H9 (cell line): ENCODE measurements around the gene TMSB15B. TPM values are rescaled to one million over a fixed set of nuclear protein-coding genes. Genes with fewer than 3 reads are reported as not detected.
"Not testable (repeated sequence)": the region's sequence is repeated elsewhere in the genome, so short reads cannot be mapped to it uniquely, and the experiment has no call there.

Experiments used
- DNase-seq: peaks from one replicate; pipeline ENCODE4 v3.0.0-alpha.2; 2017
- H2AFZ ChIP-seq: one replicate; pipeline ENCODE4 v1.6.1; 2013; ENCODE audit warnings: mild to moderate bottlenecking, low read length, control low read depth, moderate library complexity
- H2AK5ac ChIP-seq: 2 replicates; pipeline ENCODE4 v1.6.1; 2013; ENCODE audit warnings: low read length, control low read depth, mixed read lengths; ENCODE audit not compliant: insufficient read length
- H2BK120ac ChIP-seq: one replicate; pipeline ENCODE4 v1.6.1; 2013; ENCODE audit warnings: low read depth, mild to moderate bottlenecking, low read length, control low read depth, inconsistent platforms; ENCODE audit not compliant: poor library complexity, severe bottlenecking
- H2BK12ac ChIP-seq: 2 replicates; pipeline ENCODE4 v1.6.1; 2013; ENCODE audit warnings: low read length, control low read depth, mixed read lengths, low read depth; ENCODE audit not compliant: insufficient read length
- H2BK15ac ChIP-seq: 2 replicates; pipeline ENCODE4 v1.6.1; 2013; ENCODE audit warnings: low read depth, low read length, control low read depth
- H2BK20ac ChIP-seq: one replicate; pipeline ENCODE4 v1.6.1; 2013; ENCODE audit warnings: low read depth, mild to moderate bottlenecking, low read length, control low read depth, inconsistent platforms; ENCODE audit not compliant: poor library complexity, severe bottlenecking
- H2BK5ac ChIP-seq: 2 replicates; pipeline ENCODE4 v1.6.1; 2013; ENCODE audit warnings: low read length, control low read depth, mixed read lengths; ENCODE audit not compliant: insufficient read length
- H3K14ac ChIP-seq: 2 replicates; pipeline ENCODE4 v1.6.1; 2013; ENCODE audit warnings: low read length, control low read depth; ENCODE audit not compliant: insufficient read depth
- H3K18ac ChIP-seq: 2 replicates; pipeline ENCODE4 v1.6.1; 2013; ENCODE audit warnings: low read depth, mild to moderate bottlenecking, mixed read lengths, low read length, control low read depth; ENCODE audit not compliant: insufficient read length
- H3K23ac ChIP-seq: 2 replicates; pipeline ENCODE4 v1.6.1; 2013; ENCODE audit warnings: low read length, control low read depth, mixed read lengths, low read depth; ENCODE audit not compliant: insufficient read length
- H3K23me2 ChIP-seq: 2 replicates; pipeline ENCODE4 v1.6.1; 2013; ENCODE audit warnings: low read depth, mild to moderate bottlenecking, mixed read lengths, low read length, control low read depth; ENCODE audit not compliant: insufficient read length, poor library complexity, severe bottlenecking
- H3K27ac ChIP-seq: 2 replicates; pipeline ENCODE4 v1.5.1; 2013; ENCODE audit warnings: low read length, control low read depth, mixed read lengths, low read depth; ENCODE audit not compliant: insufficient read length
- H3K27me3 ChIP-seq: 2 replicates; pipeline ENCODE4 v1.6.1; 2013; ENCODE audit warnings: low read length, control low read depth, inconsistent platforms; ENCODE audit not compliant: insufficient read depth
- H3K4ac ChIP-seq: 2 replicates; pipeline ENCODE4 v1.6.1; 2013; ENCODE audit warnings: low read depth, mild to moderate bottlenecking, control low read depth, inconsistent platforms, low read length, moderate library complexity
- H3K4me1 ChIP-seq: 2 replicates; pipeline ENCODE4 v1.6.1; 2013; ENCODE audit warnings: low read length, control low read depth, inconsistent platforms; ENCODE audit not compliant: insufficient read depth
- H3K4me2 ChIP-seq: 2 replicates; pipeline ENCODE4 v1.6.1; 2013; ENCODE audit warnings: low read length, control low read depth, mixed read lengths; ENCODE audit not compliant: insufficient read length, insufficient read depth
- H3K56ac ChIP-seq: 2 replicates; pipeline ENCODE4 v1.6.1; 2013; ENCODE audit warnings: low read depth, mild to moderate bottlenecking, mixed read lengths, low read length, control low read depth; ENCODE audit not compliant: insufficient read length
- H3K79me1 ChIP-seq: 2 replicates; pipeline ENCODE4 v1.6.1; 2013; ENCODE audit warnings: low read depth, mild to moderate bottlenecking, moderate library complexity, low read length, control low read depth, inconsistent platforms; ENCODE audit not compliant: insufficient read depth, poor library complexity, severe bottlenecking
- H3K79me2 ChIP-seq: 2 replicates; pipeline ENCODE4 v1.6.1; 2013; ENCODE audit warnings: low read length, control low read depth, inconsistent platforms; ENCODE audit not compliant: insufficient read depth
- H3K9ac ChIP-seq: 2 replicates; pipeline ENCODE4 v1.6.1; 2013; ENCODE audit warnings: low read length, control low read depth, mixed read lengths; ENCODE audit not compliant: insufficient read length; ENCODE audit errors: extremely low read depth
- H3K9me3 ChIP-seq: one replicate; pipeline ENCODE4 v1.6.1; 2013; ENCODE audit warnings: low read depth, low read length, inconsistent platforms; ENCODE audit not compliant: control insufficient read depth
- H3T11ph ChIP-seq: one replicate; pipeline ENCODE4 v1.6.1; 2013; ENCODE audit warnings: mild to moderate bottlenecking, low read length, control low read depth, inconsistent platforms
- H4K20me1 ChIP-seq: one replicate; pipeline ENCODE4 v1.6.1; 2013; ENCODE audit not compliant: control insufficient read depth, insufficient read length, insufficient read depth
- H4K5ac ChIP-seq: 2 replicates; pipeline ENCODE4 v1.6.1; 2013; ENCODE audit warnings: low read depth, mild to moderate bottlenecking, mixed read lengths, low read length, control low read depth; ENCODE audit not compliant: insufficient read length
- H4K8ac ChIP-seq: replicated peaks from 2 replicates; pipeline ENCODE4 v1.6.1; 2013; ENCODE audit warnings: low read length, control low read depth, mixed read lengths, low read depth; ENCODE audit not compliant: insufficient read length
- H4K91ac ChIP-seq: 2 replicates; pipeline ENCODE4 v1.6.1; 2013; ENCODE audit warnings: low read depth, mild to moderate bottlenecking, moderate library complexity, mixed read lengths, low read length, control low read depth; ENCODE audit not compliant: insufficient read length
- H3K27ac Mint-ChIP-seq, 3 experiments: 2 replicates in 2 of 3; 3 replicates in 1 of 3; pipeline ENCODE4 v1.8.0; 2020 to 2021; ENCODE audit warnings: mixed read lengths in 3 of 3, mild to moderate bottlenecking in 1 of 3, moderate library complexity in 1 of 3
- H3K27me3 Mint-ChIP-seq: 2 replicates; pipeline ENCODE4 v1.8.0; 2021; ENCODE audit warnings: low read depth, mild to moderate bottlenecking, moderate library complexity, mixed read lengths
- H3K36me3 Mint-ChIP-seq, 3 experiments: 2 replicates in 2 of 3; 3 replicates in 1 of 3; pipeline ENCODE4 v1.8.0; 2020 to 2021; ENCODE audit warnings: low read depth in 3 of 3, mixed read lengths in 3 of 3; ENCODE audit not compliant: insufficient read depth in 1 of 3
- H3K4me1 Mint-ChIP-seq, 2 experiments: 2 replicates each; pipeline ENCODE4 v1.8.0; 2020; ENCODE audit warnings: mixed read lengths in 2 of 2
- H3K4me3 Mint-ChIP-seq, 2 experiments: 2 replicates in 1 of 2; 3 replicates in 1 of 2; pipeline ENCODE4 v1.8.0; 2020 to 2021; ENCODE audit warnings: mild to moderate bottlenecking in 2 of 2, mixed read lengths in 2 of 2, moderate library complexity in 1 of 2
- H3K9me3 Mint-ChIP-seq, 2 experiments: 2 replicates in 1 of 2; 3 replicates in 1 of 2; pipeline ENCODE4 v1.8.0; 2020; ENCODE audit warnings: mild to moderate bottlenecking in 2 of 2, mixed read lengths in 2 of 2, moderate library complexity in 1 of 2
- CTCF ChIP-seq: fragments of 200-600 bp; sonication (generic); conservative IDR thresholded peaks from 3 replicates; pipeline ENCODE4 v1.8.0; 2021; ENCODE audit warnings: antibody characterized with exemption, mild to moderate bottlenecking
- WGBS: extraction: QIAGEN DNeasy Blood & Tissue Kit; methylation state at CpG from one replicate; pipeline ENCODE4 v1.1.7; 2013; ENCODE audit warnings: missing lambda C conversion rate, low lambda C conversion rate, mixed read lengths; ENCODE audit not compliant: insufficient read length; ENCODE audit errors: extremely low coverage; 5-methylcytosine and 5-hydroxymethylcytosine counted together
- total RNA-seq: library from RNA; stranded (reverse); gene quantifications from 2 replicates; pipeline ENCODE4 v1.2.1, GENCODE V29; 2021

TMSB15B gene
- total RNA-seq, 1 experiment from 2014 or later = 9.6 TPM

GRCh38 chrX:103919270-103919637 lies 43.2 kb upstream of the TMSB15B start:
- Mint-ChIP-seq H3K4me1 (peaks cover 4 to 7% of the 10 kb centered on the region in 2 experiments; a peak in 3 of 4 replicates), H3K27ac (peak overlapping the region; percentile 29 to 86 (median 62); a peak in 4 of 7 replicates), H3K27me3 (0 out of 2 replicates have a peak, but pooled peaks cover 1% of the 10 kb centered on the region), H3K9me3 (peaks cover 0 to 50% of the 10 kb centered on the region in 2 experiments; a peak in 2 of 5 replicates), H3K36me3 (peaks cover 0 to 2% (median 0%) of the 10 kb centered on the region in 3 experiments; a peak in 3 of 7 replicates), H3K4me3 (peak overlapping the region; percentile 75 to 94)
- no peak overlapping the region for H2BK15ac ChIP-seq
- WGBS = no CpG with 5 or more reads among the region's 10 CpGs
- H4K91ac ChIP-seq = no peak overlapping the region
- H3K27ac ChIP-seq = no peak overlapping the region
- H3K79me1 ChIP-seq = no peaks in the 10 kb centered on the region
- peaks cover 5% of the 10 kb centered on the region for H3K9me3 ChIP-seq
- peak overlapping the region; percentile 0 for H2AFZ ChIP-seq
- H3K79me2 ChIP-seq = no peaks in the 10 kb centered on the region; the same call in 1 of the 2 replicates
- H3K23me2 ChIP-seq = peaks cover 9% of the 10 kb centered on the region
- H3K4ac ChIP-seq = no peak overlapping the region
- peak overlapping the region; percentile 7; the same call in 1 of the 2 replicates for H3K14ac ChIP-seq
- no peak overlapping the region for H2BK20ac ChIP-seq
- peak; percentile 43 for TF ChIP-seq CTCF
- DNase-seq = no peak
- H3K4me1 ChIP-seq = no peaks in the 10 kb centered on the region; the same call in 1 of the 2 replicates
- no peak overlapping the region for H2AK5ac ChIP-seq
- peak overlapping the region; percentile 57 for H4K5ac ChIP-seq
- no peak overlapping the region for H3T11ph ChIP-seq
- H3K27me3 ChIP-seq = no peaks in the 10 kb centered on the region; the same call in 1 of the 2 replicates
- peak overlapping the region; percentile 89 for H3K4me2 ChIP-seq
- no peak overlapping the region for H4K8ac ChIP-seq
- H2BK5ac ChIP-seq = no peak overlapping the region
- H3K18ac ChIP-seq = peak overlapping the region; percentile 28
- peak overlapping the region; percentile 70 for H3K9ac ChIP-seq
- H2BK12ac ChIP-seq = no peak overlapping the region
- no peaks in the 10 kb centered on the region for H4K20me1 ChIP-seq
- H3K56ac ChIP-seq = no peak overlapping the region
- H3K23ac ChIP-seq = no peak overlapping the region
- no peak overlapping the region for H2BK120ac ChIP-seq

GRCh38 chrX:103920515-103920914 lies 41.9 kb upstream of the TMSB15B start:
- H2BK20ac ChIP-seq, H2BK12ac ChIP-seq, H3K18ac ChIP-seq, H3K27ac ChIP-seq, H3K4ac ChIP-seq, H3K4me2 ChIP-seq, H2BK120ac ChIP-seq, H3K23me2 ChIP-seq, H2BK5ac ChIP-seq, H3K14ac ChIP-seq, H3K27me3 ChIP-seq, H2AFZ ChIP-seq, H3K9me3 ChIP-seq, H4K91ac ChIP-seq, H2AK5ac ChIP-seq, H3K4me1 Mint-ChIP-seq, H4K8ac ChIP-seq, H3K9ac ChIP-seq, H3K56ac ChIP-seq, H3T11ph ChIP-seq, H3K27me3 Mint-ChIP-seq, H3K27ac Mint-ChIP-seq, DNase-seq, H3K79me1 ChIP-seq, H4K20me1 ChIP-seq, H4K5ac ChIP-seq, H3K4me1 ChIP-seq, H3K79me2 ChIP-seq, H3K36me3 Mint-ChIP-seq, H2BK15ac ChIP-seq, H3K23ac ChIP-seq: not testable (repeated sequence)
- WGBS = no CpG with 5 or more reads among the region's 3 CpGs
- peaks cover 0 to 50% of the 10 kb centered on the region in 2 experiments; a peak in 2 of 5 replicates for H3K9me3 Mint-ChIP-seq
- 0 out of 5 replicates have a peak overlapping the region, but pooled peaks of 1 of the 2 experiments have one; percentile 14 for H3K4me3 Mint-ChIP-seq
